Cardiac septum (tissue), 1 donor: ENCODE data around the gene KLK7. TPM values are rescaled to one million over a fixed set of nuclear protein-coding genes. Genes with fewer than 3 reads are reported as not detected.
"Not testable (repeated sequence)": the region's sequence is repeated elsewhere in the genome, so short reads cannot be mapped to it uniquely, and the experiment has no call there.

ENCODE experiments used
- DNase-seq: peaks from one replicate; pipeline ENCODE4 v3.0.0-alpha.2; 2020; ENCODE audit warnings: low spot score
- intact Hi-C: fragments of 100-400 bp; cut with DNase I; formaldehyde crosslinking; loops from one replicate; pipeline ENCODE4 v1.14.0; 2022
- total RNA-seq: library from RNA; stranded (reverse); fragmentation: NEBNext Ultra II Directional; extraction: Animal tissue kit (Norgen Biotek cat#: 25700); gene quantifications from one replicate; pipeline ENCODE4 v1.2.1, GENCODE V29; 2021
- donor health status: DM: no; HTN: no; CAD: no.

Gene KLK7
- total RNA-seq, 1 donor from 2014 or later = not detected

GRCh38 chr19:51015691-51016267, 32.1 kb upstream of the KLK7 start:
- intact Hi-C loops = no loop called here
- no peak for DNase-seq

- no peak for DNase-seq
- intact Hi-C loops = no loop called here
Measured at GRCh38 chr19:51014242-51014641, 30.5 kb upstream of the KLK7 start.

- intact Hi-C loops = no loop called here
- no peak for DNase-seq
Measured at GRCh38 chr19:51012661-51013190, 29.0 kb upstream of the KLK7 start.

GRCh38 chr19:51010066-51010795, 26.5 kb upstream of the KLK7 start:
- peak; percentile 58 for DNase-seq
- intact Hi-C loops = no loop called here

DNA sequence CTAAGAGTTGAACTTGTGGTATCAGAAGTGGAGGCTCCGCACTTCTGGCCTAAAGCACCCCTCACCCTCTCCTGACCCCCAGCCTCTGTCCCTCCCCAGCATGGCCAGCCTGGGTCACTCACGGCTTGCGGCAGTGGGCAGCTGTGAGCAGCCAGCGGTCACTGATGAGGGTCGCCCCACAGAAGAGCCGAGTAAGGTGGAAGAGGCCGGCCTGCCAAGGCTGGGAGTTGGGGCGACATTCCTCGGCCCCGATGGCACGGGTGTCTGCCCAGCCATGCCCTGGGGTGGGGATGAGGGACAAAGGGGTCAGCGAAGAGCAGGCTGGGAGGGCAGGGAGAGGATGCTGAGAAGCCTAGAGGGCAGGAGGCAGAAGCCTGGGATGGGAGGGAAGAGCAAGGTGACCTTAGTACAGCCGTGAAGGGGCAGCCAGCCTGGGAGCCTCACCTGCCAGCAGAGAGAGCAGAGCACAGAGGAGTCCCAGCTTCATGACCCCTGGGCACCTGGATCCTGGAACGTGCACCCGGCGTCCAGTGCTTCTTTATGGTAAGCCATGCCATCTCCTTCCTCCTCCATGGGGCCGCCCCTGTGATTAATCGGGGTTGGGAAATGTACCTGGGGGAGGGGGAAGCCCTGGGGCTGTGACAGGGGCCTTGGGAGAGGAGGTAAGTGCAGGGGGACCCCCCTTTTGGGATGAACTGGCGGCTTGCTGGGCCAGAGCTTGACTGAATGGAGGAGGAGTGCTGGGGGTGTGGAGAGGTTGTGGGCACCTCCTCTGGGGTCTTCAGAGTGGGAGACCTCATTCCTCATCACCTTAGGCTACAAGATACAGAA, 25.6 kb upstream of the KLK7 start:
- DNase-seq = peak; percentile 63
- intact Hi-C loops = no loop called here

DNA sequence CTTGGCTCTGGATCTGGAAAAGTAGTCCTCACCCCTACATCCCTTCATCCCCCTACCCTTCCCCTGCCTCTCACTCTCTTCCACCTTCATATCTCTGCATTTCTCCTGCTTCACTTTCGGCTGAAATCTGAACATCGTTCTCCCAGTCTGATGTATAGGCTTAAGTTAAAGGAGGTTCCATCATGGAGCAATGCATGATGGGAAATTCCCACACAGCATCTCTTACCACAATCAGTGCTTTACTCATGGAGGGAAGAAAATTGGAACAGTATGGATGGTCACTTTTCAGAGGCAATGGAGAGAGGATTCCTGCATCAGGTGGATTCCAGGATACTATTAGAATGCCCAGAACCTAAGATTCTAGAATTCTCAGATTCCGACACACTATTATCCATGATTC, 23.8 kb upstream of the KLK7 start:
- DNase-seq = no peak
- intact Hi-C loops = no loop called here

DNA sequence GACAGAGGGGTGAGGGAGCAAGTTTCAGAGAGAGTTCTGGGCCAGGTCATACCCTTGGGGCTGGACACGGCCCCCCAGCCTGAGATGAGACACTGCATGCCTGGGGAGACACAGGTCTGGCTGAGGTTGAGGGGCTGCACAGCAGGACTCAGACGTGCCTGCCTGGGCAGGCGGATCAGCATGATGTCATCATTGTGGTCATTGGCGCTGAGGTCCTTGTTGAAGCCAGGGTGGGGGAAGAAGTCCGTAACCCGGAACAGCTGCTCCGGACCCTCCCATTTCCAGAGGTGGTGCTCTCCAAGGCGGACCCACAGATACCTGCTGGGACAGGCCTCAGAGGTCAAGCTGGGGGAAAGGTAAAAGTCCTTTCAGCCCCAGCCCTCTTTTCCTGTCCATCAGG, 22.7 kb upstream of the KLK7 start:
- peak; percentile 53 for DNase-seq
- intact Hi-C loops = no loop called here

DNA sequence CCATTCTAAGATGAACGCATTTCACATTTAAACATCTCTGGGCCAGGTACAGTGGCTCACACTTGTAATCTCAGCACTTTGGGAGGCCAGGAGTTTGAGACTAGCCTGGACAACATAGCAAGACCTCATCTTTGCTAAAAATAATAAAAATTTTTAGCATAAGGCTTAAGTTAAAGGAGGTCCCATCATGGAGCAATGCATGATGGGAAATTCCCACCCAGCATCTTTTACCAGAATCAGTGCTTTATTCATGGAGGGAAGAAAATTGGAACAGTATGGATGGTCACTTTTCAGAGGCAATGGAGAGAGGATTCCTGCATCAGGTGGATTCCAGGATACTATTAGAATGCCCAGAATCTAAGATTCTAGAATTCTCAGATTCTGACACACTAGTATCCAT, 21.5 kb upstream of the KLK7 start:
- intact Hi-C loops = no loop called here
- DNase-seq = no peak

DNA sequence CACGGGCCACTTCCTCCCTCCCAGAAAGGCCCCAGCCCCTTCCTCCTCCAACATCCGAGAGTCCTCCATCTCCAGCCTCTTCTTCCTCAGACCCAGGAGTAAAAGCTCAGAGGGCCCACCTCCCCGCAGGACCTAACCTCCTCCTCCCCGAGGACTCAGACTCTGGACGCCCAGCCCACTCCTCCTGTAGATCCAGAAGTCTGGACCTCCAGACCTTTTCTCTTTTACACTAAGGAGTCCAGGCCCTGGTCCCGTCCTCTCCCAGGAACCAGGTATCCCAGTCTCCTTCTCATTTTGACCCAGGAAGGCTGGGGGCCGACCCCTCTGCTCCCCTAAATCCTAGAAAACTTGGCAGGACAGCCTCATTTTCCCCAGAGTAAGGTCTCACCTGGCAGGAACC, 19.6 kb upstream of the KLK7 start:
- intact Hi-C loops = no loop called here

GRCh38 chr19:51002542-51003311, 19.0 kb upstream of the KLK7 start:
- no peak for DNase-seq

More for the DNA sequence above, 19.6 kb upstream of the KLK7 start:
- DNase-seq = no peak

DNA sequence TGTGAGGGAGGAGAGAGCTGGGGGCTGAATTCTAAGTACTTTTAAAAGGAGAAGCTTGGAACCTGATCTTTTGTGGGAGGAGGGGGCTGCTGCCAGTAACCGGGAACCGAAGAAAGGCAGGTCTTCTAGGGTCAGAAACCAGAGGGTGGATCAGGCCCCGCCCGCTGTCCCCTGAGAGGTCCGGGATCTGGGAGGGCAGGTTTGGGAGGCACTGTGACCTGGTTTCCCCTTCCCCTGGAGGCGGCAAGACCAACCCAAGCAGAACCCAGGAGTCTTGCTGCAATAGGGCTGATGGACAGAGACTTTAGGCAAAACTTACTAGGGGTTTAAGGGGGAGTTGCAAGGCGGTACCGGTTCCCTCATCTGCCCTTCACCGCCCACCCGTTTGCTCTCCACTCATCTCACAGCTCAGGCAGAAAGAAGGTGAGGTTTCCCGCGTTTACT, 18.4 kb upstream of the KLK7 start:
- no peak for DNase-seq
- intact Hi-C loops = no loop called here

More at GRCh38 chr19:51002542-51003311, 19.0 kb upstream of the KLK7 start:
- intact Hi-C loops = no loop called here

GRCh38 chr19:51001515-51001914, 17.8 kb upstream of the KLK7 start, which contains the start of gene KLK8:
TSS of gene KLK8 (minus strand) at chr19:51001604. CDS start at chr19:51001167, 437 bp downstream.
- DNase-seq = peak; percentile 17
- intact Hi-C loops = no loop called here

DNA sequence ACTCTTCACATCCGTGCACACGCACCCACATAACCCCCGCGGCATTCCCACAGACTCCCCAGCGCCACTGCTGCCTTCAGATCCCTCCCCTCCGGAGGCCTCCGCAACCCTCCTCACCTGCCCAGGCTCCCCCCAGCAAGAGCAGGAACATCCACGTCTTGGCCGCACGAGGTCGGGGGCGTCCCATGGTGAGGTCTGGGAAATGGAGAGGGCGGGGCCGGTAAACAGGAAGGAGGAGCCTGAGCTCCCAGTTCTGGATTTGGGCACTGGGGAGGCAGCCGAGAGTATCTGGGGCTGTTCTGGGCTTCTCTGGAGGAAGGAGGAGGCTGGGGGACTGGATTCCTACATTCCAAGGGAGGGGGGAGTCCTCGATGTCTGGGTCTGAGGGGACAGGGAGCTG, 17.3 kb upstream of the KLK7 start:
- DNase-seq = peak; percentile 56
- intact Hi-C loops = no loop called here

DNA sequence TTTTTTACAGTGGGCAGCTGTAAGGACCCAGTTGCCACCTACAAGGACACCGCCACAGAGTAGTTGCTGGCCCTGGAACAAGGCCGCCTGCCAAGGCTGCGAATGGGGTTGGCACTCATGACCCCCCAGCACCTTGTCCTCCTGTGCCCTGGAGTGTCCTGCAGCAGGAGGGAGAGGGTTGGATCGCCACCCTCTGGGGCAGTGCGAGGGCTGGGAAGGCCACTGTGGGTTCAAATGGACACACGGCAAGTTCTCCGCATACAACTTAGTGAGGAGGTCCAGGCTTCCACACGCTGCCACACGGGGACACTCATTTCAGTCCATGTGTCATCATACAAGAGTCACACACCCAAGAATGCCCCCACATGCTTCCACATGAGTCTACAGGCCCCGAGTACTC, 16.7 kb upstream of the KLK7 start:
- intact Hi-C loops = no loop called here
- DNase-seq = peak; percentile 22

DNA sequence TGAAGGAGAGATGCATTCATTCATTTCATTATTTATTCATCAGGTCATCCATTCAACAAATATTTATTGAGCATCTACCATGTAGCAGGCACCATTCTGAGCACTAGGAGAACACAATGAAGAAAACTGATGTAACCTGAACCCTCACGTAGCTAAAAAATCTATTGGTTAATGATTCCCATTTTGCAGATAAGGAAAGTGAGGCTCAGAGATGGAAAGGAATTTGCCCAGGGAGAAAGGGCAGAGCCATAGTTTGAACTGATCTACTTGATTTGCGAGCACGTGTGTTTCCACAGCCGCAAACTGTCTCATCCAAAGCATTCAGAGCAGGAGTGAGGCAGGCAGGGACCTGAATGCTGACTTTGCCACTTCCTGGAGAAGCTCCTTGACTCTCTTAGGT, 15.0 kb upstream of the KLK7 start:
- no peak for DNase-seq
- intact Hi-C loops = no loop called here

DNA sequence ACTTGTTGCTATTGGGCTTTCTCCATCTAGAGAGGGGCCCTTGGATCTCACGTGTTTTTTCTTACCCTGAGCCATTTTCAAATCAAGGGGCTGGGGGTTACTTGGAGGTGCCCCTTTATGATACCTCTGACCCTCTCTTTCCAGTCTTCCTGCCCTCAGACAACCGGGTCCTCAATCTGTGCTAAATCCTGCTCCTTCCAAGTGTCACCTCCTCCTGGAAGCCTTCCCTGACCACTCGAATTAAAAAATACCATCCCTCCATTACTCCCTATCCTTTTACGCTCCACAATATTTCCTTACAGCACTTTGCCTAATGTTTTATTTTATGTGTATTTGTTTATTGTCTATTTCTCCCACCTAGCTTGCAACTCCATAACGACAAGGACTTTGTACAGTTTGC, 14.3 kb upstream of the KLK7 start:
- intact Hi-C loops = no loop called here
- DNase-seq = no peak

DNA sequence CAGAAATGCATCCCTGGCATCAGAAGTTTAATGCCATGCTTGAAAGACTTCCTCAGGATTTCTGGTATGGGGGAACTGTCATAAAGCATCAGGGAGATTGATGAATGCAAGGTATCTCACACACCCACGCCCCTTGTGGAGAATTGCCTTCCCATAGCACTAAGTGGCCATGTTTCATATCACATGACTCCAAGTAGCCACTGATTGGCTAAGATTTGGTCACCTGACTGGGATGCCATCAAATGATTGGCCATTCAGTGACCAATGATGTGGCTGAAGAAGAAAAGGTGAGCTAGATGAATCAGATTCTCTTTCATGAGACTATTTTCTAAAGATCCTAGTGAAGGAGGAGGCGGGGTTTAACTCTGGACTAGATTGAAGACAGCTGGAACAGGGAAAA, 10.4 kb upstream of the KLK7 start:
- intact Hi-C loops = no loop called here

DNA sequence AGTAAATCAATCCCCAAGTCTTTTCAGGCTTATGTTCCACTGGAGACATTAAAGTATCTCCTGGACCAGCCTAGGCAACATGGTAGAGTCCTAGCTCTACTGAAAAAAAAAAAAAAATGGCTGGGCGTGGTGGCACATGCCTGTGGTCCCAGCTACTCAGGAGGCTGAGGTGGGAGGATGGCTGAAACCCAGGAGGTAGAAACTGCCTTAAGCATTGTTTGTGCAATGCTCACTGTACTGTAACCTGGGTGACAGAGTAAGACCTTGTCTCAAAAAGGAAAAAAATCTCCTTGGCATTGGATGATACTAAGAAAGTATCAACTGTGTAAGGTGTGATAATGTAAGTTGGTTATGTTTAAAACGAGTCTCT, 8.9 kb upstream of the KLK7 start:
- intact Hi-C loops = no loop called here
- DNase-seq = no peak

More for the DNA sequence above, 10.4 kb upstream of the KLK7 start:
- DNase-seq = no peak

DNA sequence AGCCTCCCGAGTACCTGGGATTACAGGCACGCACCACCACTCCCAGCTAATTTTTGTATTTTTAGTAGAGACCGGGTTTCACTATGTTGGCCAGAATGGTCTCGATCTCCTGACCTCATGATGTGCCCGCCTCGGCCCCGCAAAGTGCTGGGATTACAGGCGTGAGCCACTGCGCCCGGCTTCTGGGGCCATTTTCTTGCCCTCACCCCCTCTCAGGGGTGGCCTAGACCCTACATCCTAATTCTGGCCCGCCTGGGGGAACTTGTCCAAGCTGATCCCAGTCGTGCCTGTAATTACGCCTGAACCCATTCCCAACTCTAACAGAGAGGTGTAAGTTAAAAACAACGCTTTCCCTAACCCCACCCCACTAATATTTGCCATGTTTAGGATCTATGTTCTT, 699 bp upstream of the KLK7 start:
- DNase-seq, intact Hi-C loops: not testable (repeated sequence)

GRCh38 chr19:50982186-50982585, 1.5 kb downstream of the KLK7 start:
- DNase-seq = no peak

More at GRCh38 chr19:50982186-50982585, 1.5 kb downstream of the KLK7 start:
- intact Hi-C loops = no loop called here
